Fibroblast of the aortic adventitia (primary cell): ENCODE results near the gene SLC26A8. TPM values are rescaled to one million over a fixed set of nuclear protein-coding genes. Genes with fewer than 3 reads are reported as not detected.

Experiments used
- DNase-seq: peaks from one replicate; pipeline ENCODE4 v3.0.0-alpha.2; 2010; ENCODE audit warnings: low read depth
- H3K4me3 ChIP-seq: 2 replicates; pipeline ENCODE4 v1.5.1; 2011; ENCODE audit warnings: low read depth, mild to moderate bottlenecking, control low read depth, low read length, moderate library complexity
- CTCF ChIP-seq: IDR thresholded peaks from 2 replicates; pipeline ENCODE4 v1.5.1; 2011; ENCODE audit warnings: mild to moderate bottlenecking, low read length, control low read depth, inconsistent platforms; ENCODE audit not compliant: insufficient read depth
- total RNA-seq: library from RNA; depleted of rRNA; stranded (reverse); fragments of >200 nt; gene quantifications from 2 replicates; pipeline ENCODE4 v1.2.3, GENCODE V29; 2012; ENCODE audit warnings: low replicate concordance

SLC26A8 gene
- total RNA-seq, 1 donor = 0.18 TPM

- TF ChIP-seq CTCF = no peak
- no peak overlapping the region for H3K4me3 ChIP-seq
- DNase-seq = peak; percentile 39
Observed at GRCh38 chr6:35960187-35960586, 64.3 kb downstream of the SLC26A8 start.

GRCh38 chr6:35955970-35956369 is 68.5 kb downstream of the SLC26A8 start:
- no peak for TF ChIP-seq CTCF
- no peak overlapping the region for H3K4me3 ChIP-seq
- DNase-seq = no peak

GRCh38 chr6:35955521-35955920 is 68.9 kb downstream of the SLC26A8 start:
- H3K4me3 ChIP-seq = no peak overlapping the region
- TF ChIP-seq CTCF = no peak
- DNase-seq = no peak

GRCh38 chr6:35955071-35955470 is 69.4 kb downstream of the SLC26A8 start:
- TF ChIP-seq CTCF = no peak
- no peak overlapping the region for H3K4me3 ChIP-seq
- peak; percentile 22 for DNase-seq

GRCh38 chr6:35954333-35954732 is 70.1 kb downstream of the SLC26A8 start:
- no peak for DNase-seq
- no peak for TF ChIP-seq CTCF
- H3K4me3 ChIP-seq = no peak overlapping the region

GRCh38 chr6:35948725-35949124 is 75.7 kb downstream of the SLC26A8 start:
- no peak overlapping the region for H3K4me3 ChIP-seq
- peak; percentile 60 for TF ChIP-seq CTCF
- DNase-seq = peak; percentile 38

GRCh38 chr6:35945650-35946025 is 78.8 kb downstream of the SLC26A8 start:
- peak; percentile 21 for DNase-seq
- TF ChIP-seq CTCF = no peak
- no peak overlapping the region for H3K4me3 ChIP-seq
